HG02759 (cell line): ENCODE data around the gene RYR2.

Source experiments
- ATAC-seq: cut with Tn5 transposase; IDR thresholded peaks from one replicate; pipeline ENCODE4 v1.9.1; 2021; ENCODE audit warnings: mild to moderate bottlenecking, moderate library complexity; ENCODE audit not compliant: unreplicated experiment

The RYR2 gene

DNA sequence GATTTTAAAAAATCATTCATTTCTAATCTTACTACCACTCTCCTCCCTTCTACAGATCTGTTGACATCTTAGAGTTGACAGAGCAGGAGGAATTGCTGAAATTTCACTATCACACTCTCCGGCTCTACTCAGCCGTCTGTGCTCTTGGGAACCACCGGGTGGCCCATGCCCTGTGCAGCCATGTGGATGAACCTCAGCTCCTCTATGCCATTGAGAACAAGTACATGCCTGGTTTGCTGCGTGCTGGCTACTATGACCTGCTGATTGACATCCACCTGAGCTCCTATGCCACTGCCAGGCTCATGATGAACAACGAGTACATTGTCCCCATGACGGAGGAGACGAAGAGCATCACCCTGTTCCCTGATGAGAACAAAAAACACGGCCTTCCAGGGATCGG is 572.0 kb downstream of the RYR2 start:
- no peak for ATAC-seq

DNA sequence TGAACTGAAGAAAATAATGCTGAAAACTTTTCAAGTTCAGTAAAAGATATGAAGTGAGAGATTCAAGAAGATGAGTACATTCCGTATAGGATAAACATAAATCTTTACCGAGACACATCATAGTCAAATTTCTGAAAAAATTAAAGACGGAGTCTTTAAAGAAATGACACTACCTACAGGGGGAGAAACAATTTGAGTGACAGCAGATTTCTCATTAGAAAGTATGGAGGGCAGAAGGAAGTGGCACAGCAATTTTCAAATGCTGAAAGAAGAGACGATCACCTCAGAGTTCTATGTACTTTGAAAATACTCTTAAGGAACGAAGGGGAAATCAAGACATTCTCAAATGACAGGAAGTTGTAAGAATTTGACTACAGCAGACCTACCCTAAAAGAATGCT is 577.6 kb downstream of the RYR2 start:
- ATAC-seq = no peak

DNA sequence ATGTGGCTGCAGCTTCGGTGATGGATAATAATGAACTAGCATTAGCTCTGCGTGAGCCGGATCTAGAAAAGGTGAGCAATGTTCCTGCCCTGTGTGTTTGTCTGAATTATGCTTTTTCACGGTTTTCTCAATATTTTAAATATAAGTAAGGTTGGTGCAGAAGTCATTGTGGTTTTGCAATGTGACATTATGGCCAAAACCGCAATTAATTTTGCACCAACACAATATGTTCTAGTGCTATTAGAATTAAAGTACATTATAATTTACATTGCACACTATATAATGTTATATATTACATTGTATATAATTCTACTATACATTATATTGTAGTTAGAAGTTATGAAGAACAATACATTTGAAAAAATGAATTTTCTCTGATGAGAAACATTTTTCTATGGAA is 592.9 kb downstream of the RYR2 start:
- no peak for ATAC-seq

DNA sequence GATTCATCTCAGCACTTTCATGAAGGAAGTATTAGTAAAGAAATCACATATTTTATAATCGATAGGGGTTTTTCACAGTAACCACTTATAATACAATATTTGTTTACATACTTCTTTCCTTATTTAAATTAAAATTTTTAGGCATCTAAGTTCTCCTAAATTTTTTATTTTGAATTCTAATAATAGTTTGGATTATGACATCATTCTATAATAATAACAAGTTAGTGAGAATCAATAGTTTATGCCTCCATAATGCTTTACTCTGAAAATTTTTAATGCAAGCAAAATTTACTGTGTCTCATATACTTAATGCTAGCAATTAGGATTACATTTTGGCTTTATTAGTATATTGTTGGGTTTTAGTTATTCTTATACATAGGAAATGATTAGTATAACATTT is 596.6 kb downstream of the RYR2 start:
- ATAC-seq = no peak

DNA sequence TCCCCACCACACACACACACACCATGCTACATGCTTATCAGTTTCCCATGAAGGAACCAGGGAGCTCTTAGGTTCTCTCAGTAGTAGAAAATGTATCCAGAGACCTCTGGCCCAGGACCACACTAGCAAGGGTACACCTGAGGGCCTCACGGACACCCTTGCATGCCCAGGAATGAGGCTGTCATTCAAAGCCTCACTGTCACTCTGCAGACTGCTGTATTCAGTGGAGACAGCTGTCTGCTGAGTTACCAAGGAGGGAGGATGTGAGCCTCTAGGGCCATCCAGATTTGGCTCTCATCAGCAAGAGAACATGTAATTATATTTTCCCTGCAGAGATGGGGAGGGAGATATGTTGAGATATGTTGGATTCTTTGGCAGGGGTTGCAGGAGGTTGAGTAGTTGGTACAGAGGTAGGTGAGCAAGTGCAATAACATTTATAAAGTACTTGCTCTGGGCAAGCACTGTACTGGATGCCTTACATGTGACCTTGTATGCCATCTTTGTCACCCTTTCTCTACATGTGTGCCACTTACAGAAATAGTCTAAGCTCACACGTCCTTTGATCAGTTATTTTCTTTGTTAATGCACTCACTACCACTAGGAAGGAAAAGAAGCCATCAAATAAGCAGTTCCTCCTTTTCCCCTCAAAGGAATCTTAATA is 598.2 kb downstream of the RYR2 start:
- ATAC-seq = no peak

DNA sequence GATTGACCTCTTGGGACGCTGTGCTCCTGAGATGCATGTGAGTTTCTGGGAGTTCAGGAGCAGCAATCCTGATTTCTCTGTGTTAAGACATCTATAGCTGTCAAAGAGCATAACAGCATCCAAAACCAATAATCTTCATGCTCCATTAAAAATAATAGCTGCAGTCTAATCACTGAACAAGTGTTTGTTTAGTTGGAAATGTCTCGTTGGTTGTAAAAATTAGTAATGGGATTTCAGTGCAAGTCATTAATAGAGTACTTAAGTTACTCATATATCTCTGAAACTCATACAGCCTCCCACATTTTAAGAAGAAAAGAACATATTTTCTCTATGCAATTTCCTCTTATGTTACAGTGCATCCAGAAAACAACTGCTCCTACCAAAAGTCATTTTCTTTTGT is 599.0 kb downstream of the RYR2 start:
- no peak for ATAC-seq

DNA sequence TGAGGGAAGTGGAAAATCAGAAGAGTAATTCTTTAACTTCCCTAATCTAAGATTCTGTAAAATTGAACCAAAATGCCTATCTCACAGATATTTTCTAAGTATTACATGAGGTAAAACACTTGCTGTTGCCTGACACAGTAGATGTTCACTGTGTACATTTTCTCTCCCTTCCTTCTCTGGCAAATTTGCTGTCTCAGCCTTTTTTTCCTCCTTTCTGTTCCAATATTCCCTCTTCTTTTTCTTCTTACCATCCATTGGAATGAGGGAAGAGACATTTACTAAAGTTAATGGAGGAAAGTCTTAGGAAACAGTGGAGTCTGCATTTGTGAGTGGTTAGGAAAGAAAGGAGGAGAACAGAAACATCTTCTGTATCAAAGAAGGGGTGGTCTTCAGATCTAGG is 608.8 kb downstream of the RYR2 start:
- ATAC-seq = no peak

DNA sequence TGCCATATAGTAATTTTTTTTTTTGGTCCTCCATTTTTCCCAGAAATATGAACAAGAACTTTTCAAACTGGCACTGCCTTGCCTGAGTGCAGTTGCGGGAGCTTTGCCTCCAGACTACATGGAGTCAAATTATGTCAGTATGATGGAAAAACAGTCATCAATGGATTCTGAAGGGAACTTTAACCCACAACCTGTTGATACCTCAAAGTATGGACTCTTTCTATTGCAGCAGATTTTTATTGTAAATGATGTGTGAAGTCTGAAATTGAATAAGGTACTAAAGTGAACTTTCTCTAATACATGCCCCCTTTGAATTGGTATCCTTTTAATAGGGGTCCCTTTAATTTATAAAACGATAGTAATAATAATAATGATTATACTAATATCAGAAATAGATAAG is 613.8 kb downstream of the RYR2 start:
- no peak for ATAC-seq

DNA sequence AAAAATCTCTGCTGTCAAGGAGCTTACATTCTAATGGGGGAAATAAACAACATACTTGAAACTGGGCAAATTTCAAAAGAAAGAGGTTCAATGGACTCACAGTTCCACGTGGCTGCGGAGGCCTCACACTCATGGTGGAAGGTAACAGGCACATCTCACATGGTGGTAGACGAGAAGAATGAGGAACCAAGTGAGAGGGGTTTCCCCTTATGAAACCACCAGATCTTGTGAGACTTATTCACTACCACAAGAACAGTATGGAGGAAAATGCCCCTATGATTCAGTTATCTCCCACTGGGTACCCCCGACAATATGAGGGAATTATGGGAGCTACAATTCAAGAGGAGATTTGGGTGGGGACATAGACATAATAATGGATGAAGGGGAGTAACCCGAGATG is 622.4 kb downstream of the RYR2 start:
- peak; percentile 59 for ATAC-seq

DNA sequence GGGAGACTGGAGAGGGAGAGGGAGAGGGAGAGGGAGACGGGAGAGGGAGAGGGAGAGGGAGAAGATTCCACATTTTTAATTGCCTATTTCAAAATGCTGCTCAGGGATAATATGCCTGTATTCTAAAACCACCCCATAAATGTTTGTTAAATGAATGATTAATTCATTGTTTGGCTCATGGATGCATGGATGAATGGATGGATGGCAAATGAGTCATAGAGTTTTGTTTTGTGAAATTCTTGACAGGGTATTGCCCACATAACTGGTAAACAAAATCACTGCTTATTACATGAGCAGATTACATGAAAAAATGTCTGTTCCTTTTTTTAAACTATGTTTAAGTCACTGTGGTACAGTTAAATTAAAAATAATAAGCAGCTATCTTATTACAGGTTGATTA is 628.3 kb downstream of the RYR2 start:
- no peak for ATAC-seq

DNA sequence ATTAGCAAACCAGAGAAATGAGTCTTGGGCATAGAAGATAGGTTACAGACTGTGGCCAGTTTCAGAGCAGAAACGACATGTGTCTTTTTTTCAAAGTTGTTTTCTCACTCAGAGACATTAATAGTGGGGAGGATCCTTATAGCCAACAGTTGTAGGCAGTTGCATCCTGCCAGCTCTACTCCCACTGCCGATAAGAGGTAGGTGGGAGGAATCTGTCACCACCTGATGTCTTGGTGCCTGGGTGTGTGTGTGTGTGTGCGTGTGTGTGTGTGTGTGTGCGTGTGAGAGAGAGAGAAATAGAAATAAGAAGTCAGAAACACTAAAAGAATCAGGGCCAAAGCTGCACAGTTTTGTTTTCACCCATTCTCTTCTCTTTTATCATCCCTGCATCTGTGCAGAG is 629.3 kb downstream of the RYR2 start:
- no peak for ATAC-seq

DNA sequence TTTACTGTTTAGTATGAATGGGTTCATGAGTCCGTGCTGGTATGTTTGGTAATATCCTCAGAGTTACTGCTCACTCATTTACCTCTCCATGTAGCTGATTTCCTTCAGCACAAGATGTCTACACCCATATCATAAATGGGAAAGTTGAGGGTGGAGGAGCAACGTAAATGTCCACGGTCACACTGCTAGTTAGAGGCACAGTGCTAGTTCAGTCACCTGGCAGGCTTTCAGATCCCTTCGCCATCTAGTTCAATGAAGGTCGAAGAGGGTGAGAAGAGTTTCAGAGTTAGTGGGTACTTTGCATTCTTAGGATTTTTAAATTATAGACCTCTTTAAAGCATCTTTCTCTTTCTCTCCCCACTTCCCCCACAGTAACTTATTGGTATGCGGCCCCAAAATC is 630.0 kb downstream of the RYR2 start:
- ATAC-seq = no peak

DNA sequence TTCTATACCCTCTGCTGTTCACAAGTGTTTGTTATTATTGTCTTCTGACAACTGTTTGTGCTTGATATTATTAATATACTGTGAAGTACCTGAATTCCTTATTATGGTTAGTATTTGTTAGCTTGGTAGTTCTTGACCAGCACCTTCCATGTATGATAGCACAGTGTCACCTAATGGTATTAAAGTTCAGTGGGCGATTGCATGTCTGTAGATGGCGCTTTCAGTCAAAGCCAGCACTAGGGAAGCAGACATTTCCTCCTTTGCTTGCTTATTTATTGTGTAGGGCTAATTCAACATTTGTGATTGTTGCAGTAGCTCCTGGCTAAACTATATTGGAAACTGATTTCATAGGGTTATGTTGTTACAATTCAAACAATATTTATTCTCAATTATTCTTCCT is 630.8 kb downstream of the RYR2 start:
- no peak for ATAC-seq

DNA sequence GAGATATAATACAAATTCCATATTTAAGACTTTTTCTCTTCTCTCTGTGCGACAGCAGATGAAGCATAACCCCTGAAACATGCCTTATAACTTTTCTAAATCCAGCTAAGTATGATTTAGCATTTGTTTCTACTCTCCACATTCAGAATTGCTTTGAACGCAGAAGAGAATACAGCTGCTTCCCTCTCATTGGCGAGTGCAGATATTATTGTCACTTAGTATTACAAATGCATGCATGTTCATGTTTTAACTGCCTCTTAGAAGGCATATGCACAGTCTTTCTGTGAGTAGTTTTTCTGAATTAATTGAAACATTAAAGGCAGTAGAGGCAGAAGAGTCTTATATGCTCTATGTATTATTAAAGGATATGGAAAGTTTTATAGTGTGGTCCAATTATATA is 631.6 kb downstream of the RYR2 start:
- no peak for ATAC-seq

DNA sequence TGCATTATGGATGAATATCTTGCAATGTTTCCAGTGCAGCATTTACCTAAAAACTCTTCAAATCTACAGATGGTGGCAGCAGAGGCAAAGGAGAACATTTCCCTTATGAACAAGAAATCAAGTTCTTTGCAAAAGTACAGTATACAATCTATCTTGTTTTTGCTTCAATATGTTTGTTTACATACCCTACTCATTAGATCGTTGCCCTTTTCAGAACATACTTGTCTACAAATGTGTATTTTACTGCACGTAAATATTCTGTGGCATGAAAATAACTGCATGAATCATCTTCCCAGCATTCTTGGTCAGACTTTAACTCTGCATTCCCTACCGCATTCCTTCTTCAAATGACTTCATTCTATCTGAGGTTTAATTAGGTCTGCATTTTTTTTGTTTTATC is 636.0 kb downstream of the RYR2 start:
- no peak for ATAC-seq

DNA sequence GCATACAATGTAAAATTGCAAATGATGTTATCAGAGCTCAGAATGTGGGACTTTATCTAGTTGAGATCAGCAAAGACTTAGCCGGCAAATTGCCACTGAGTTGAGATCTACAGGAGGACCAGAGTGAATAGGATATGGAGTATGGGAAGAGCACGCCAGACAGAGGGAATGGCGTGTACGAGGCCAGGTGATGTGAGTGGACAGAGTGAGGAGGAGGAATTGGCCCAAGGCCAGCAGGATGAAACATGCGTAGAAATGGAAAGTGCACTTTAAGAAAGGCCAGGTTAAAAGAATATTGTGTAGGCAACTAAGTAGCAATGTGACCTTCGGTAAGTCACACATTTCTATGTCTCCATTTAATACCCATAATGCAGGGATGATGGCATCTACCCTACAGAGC is 637.7 kb downstream of the RYR2 start:
- no peak for ATAC-seq

DNA sequence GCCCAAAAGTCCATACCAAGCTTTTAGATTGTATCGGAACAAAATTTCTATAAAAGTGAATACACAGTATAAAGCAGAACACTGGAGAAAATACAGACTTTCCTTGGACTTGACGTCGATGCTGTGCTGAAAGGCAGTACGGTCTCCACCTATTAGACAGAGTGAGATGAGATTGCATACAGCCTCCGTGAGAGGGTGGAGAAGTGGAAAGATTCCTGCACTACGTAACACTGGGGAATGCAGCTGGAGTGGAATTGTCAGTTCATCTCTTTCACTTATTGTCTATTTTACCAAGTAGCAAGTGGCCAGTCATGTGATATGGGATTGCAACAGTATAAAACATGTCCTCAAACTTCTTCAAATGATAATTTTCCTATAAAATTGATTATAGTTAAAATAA is 639.2 kb downstream of the RYR2 start:
- no peak for ATAC-seq

DNA sequence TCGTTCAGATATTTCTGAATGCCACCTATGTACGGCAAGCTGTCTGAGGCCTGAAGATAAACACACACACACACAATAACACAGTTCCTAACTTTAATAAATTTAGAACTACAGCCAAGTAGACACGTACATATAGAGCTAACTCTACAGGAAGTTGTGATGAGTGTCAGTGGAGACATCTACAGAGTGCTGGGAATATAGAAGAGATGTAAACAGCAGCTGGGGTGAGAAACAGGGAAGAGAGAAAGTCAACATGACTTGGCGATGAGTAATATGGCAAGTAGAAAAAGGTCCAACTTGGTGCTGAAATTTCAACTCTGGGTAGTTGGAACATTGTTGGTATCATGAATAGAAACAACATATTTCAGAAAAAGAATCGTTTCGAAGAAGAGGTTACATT is 642.3 kb downstream of the RYR2 start:
- ATAC-seq = no peak

DNA sequence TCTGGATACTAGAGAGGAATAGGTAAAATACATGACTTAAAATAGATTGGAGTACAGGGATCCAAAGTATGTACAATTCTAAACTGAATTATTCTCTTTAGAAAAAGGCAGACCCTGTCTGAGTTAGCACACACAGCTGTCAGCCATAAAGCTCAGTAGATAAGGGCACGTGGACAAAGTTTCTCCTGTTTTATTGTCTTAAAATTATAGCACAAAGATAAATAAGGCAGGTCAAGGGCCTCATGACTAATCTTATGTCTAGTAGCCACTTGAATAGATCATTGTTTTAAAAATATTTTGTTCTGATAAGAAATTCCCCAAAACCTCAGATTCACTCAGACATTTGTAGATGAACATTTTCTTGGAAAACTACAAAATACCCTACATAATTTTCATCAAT is 643.6 kb downstream of the RYR2 start:
- no peak for ATAC-seq

DNA sequence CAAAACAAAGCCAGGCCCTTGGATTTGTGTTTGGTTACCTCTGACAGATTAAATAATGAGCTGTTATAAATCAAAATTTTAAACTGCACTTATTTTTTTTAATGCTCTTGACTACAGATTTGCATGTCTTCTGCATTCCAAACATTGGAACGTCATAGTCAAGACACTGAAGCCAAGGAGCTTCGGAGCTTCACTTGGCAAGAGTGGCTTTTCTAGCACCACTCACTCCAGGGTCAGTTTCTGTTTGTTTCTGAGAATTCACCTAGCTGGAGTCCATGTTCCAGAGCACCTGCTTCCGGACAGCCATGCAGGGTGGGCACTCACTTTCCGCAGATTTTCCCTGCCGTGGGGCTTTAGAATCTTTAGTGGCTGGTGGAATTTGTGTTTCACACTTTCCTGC is 645.8 kb downstream of the RYR2 start:
- ATAC-seq = no peak

DNA sequence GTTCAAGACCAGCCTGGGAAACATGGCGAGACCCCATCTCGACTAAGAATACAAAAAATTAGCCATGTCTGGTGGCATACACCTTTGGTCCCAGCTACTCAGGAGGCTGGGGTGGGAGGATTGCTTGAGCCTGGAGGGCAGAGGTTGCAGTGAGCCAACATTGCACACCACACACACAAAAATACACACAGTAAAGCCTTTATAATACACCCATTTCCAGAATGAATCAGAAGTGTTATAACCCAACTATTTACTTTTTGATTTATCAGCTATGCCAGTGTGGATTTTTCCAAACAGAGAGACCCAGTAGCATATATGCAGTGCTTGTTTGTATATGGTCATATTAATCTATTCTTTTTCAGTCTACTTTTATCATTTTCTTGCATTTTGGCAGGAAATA is 648.7 kb downstream of the RYR2 start:
- ATAC-seq = no peak

DNA sequence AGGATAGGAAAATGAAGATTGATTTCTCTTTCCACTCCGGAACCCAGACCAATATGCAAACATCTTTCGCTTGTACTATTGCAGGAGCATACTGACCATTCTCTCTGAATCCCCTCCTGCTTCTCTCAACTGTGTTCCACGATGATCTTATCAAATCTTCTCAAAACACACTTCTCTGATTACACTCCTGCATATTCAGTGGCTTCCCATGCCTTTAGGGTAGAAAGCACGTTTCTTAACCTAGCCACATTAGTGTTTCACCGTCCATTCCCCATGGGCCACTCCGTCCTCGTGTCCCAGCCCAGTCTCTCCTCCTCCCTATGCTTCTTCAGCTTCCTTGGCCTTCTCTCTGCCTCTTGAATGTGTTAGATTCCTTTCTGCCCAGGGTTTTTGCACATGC is 650.3 kb downstream of the RYR2 start:
- no peak for ATAC-seq

DNA sequence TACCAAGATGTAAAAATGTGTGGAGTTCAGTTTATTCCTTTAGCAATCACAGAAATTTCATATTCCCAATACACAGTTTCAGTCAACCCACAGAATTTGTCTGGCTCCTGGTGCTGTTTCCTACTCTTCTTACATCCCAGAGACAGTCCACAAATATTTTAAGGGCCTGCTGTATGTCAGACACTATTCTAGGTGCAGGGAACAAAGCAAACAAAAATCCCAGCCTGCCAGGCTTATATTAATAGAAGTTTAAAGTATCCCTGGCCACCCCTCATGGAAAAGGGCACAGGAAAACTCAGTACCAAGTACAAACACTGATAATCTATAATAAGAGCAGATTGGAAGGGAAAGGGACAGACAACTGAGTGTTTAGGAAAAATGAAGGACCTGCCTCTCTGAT is 653.9 kb downstream of the RYR2 start:
- no peak for ATAC-seq

DNA sequence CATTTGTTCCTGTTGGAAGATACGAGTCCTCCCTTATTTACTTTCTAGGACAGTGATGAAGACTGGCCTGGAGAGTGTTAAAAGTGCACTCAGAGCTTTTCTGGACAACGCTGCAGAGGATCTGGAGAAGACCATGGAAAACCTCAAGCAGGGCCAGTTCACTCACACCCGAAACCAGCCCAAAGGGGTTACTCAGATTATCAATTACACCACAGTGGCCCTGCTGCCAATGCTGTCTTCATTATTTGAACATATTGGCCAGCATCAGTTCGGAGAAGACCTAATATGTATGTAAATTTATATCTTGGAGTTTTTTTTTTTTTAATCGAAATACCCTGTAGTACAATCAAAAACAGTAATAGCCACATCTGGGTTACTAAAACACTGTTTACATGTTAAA is 658.2 kb downstream of the RYR2 start:
- no peak for ATAC-seq
